ENCODE results near the gene BMI1. TPM values are rescaled to one million over a fixed set of nuclear protein-coding genes. Genes with fewer than 3 reads are reported as not detected.

The BMI1 gene
- total RNA-seq, 4 donors from 2014 or later, result 50.2 to 85.7 (median 64.7) TPM

DNA sequence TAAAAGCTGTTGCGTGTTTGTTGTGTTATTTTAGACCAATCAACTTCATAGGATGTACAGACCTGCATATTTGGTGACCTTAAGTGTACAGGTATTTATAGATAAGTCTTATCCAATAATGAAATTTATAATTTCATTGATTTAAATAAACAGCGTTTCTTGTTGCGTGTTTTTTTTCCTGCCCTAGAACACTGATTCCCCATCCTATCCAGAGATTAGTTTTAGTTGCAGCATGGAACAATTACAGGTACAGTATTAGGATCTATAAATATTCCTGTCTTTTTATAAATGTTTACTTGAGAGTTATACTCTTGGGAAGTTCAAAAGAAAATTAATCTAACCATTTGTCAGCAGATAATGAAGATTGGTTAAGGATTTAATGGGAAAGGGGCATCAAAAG lies 2.1 kb upstream of the BMI1 start:
- no peak for DNase-seq
- Histone ChIP-seq H3K4me3 (no peak overlapping the region), H3K27me3 (no peaks in the 10 kb centered on the region), H3K9me3 (no peaks in the 10 kb centered on the region), H3K27ac (no peak overlapping the region), H3K36me3 (no peaks in the 10 kb centered on the region), H3K4me1 (peaks cover 3 to 7% of the 10 kb centered on the region in 2 donors)
- TF ChIP-seq, protein P1, sequence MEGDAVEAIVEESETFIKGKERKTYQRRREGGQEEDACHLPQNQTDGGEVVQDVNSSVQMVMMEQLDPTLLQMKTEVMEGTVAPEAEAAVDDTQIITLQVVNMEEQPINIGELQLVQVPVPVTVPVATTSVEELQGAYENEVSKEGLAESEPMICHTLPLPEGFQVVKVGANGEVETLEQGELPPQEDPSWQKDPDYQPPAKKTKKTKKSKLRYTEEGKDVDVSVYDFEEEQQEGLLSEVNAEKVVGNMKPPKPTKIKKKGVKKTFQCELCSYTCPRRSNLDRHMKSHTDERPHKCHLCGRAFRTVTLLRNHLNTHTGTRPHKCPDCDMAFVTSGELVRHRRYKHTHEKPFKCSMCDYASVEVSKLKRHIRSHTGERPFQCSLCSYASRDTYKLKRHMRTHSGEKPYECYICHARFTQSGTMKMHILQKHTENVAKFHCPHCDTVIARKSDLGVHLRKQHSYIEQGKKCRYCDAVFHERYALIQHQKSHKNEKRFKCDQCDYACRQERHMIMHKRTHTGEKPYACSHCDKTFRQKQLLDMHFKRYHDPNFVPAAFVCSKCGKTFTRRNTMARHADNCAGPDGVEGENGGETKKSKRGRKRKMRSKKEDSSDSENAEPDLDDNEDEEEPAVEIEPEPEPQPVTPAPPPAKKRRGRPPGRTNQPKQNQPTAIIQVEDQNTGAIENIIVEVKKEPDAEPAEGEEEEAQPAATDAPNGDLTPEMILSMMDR (IDR thresholded peaks at IDR 0.05), result no peak
- no peak for TF ChIP-seq POLR2A (IDR thresholded peaks at IDR 0.05)
- intact Hi-C loops (cut with DNase I; ENCODE audit: low total_unique reads), result no loop called here

DNA sequence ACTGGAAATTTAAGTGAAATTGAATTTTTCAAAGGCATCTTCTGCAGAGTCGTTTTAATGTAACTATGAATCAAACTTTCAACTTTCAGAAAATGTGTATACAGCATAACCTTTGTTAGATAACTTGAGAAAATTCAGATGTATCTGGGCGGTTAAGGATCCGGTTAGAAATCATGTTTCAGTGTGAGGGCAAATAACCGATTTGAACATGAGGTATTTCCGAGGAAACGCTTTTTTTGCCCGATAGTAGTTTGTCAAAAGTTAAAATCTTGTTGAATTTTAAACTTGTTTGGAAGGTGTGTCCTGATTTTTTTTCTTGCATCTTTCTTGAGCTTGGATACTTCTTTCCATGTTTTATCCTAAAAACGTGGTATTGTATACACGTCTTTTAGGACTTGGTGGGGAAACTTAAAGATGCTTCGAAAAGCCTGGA lies 1.3 kb upstream of the BMI1 start:
- intact Hi-C loops (cut with DNase I; ENCODE audit: low total_unique reads), result no loop called here
- H3K27me3 ChIP-seq, result no peaks in the 10 kb centered on the region
- TF ChIP-seq, protein P1 (IDR thresholded peaks at IDR 0.05), result no peak
- no peak for TF ChIP-seq POLR2A (IDR thresholded peaks at IDR 0.05)
- H3K36me3 ChIP-seq, result no peaks in the 10 kb centered on the region
- H3K9me3 ChIP-seq, result no peaks in the 10 kb centered on the region
- H3K4me3 ChIP-seq, result no peak overlapping the region
- no peak for DNase-seq
- H3K27ac ChIP-seq, result peak overlapping the region in 1 of 2 donors; percentile 96
- peaks cover 3 to 7% of the 10 kb centered on the region in 2 donors for H3K4me1 ChIP-seq

DNA sequence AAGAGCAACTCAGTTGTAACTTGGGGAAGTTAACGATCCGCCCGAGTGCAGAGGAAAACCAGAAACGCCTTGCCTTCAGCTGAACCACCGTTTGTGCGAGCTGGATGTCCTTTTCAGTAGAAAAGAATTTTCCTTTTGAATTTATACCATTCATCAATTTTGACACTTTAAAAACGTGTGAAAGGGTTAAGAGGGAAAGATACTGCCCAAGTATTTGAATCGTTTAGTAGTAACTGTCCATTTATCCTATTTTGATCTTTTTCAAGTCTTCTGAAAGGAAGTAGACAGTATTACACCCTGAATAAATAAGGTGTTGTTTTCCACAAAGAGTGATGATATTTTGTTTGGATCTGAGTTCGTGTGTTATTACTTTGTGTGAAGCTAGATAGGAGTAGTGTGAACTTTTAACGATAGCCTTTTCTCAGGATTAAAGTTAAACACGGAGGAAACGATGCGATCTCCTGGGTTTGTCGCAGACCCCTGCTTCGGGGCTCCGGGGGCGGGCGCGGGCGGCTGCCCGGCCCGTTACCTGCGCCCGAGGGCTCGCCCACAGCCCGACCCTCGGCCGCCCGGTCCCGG lies 830 bp upstream of the BMI1 start:
- Histone ChIP-seq H3K4me3 (peak overlapping the region; percentile 37 to 40), H3K4me1 (peaks cover 3 to 7% of the 10 kb centered on the region in 2 donors), H3K36me3 (no peaks in the 10 kb centered on the region), H3K27me3 (no peaks in the 10 kb centered on the region), H3K9me3 (no peaks in the 10 kb centered on the region), H3K27ac (peak overlapping the region; percentile 51 to 96)
- DNase-seq, result no peak
- TF ChIP-seq, protein P1 (IDR thresholded peaks at IDR 0.05), result no peak
- TF ChIP-seq POLR2A (IDR thresholded peaks at IDR 0.05), result no peak
- intact Hi-C loops (cut with DNase I; ENCODE audit: low total_unique reads), result loop anchor here (10.0 kb wide), 2 partner anchors 115 to 825 kb away; no protein-coding TSS in a partner anchor

DNA sequence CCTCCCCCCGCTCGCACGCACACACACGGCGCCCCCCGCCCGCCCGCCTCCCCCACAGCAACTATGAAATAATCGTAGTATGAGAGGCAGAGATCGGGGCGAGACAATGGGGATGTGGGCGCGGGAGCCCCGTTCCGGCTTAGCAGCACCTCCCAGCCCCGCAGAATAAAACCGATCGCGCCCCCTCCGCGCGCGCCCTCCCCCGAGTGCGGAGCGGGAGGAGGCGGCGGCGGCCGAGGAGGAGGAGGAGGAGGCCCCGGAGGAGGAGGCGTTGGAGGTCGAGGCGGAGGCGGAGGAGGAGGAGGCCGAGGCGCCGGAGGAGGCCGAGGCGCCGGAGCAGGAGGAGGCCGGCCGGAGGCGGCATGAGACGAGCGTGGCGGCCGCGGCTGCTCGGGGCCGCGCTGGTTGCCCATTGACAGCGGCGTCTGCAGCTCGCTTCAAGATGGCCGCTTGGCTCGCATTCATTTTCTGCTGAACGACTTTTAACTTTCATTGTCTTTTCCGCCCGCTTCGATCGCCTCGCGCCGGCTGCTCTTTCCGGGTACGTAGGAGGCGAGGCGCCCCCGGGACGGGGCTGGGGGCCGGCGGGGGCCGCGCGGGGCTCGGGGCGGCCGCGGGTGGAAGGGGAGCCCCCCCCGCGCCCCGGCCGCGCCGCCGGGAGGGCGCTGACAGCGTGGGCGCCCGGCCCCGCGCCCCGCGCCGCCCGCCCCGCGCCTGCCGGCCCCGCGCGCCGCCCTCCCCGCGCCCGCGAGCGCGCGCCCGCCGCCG lies 441 bp downstream of the BMI1 start:
- Histone ChIP-seq H3K36me3 (no peaks in the 10 kb centered on the region), H3K9me3 (no peaks in the 10 kb centered on the region), H3K4me3 (peak overlapping the region; percentile 52 to 56), H3K27me3 (no peaks in the 10 kb centered on the region), H3K4me1 (peaks cover 0 to 7% of the 10 kb centered on the region in 2 donors), H3K27ac (peak overlapping the region; percentile 76 to 96)
- TF ChIP-seq, protein P1 (IDR thresholded peaks at IDR 0.05), result no peak
- TF ChIP-seq POLR2A (IDR thresholded peaks at IDR 0.05), result peak in 1 of 2 donors; percentile 14
- intact Hi-C loops (cut with DNase I; ENCODE audit: low total_unique reads), result loop anchor here (10.0 kb wide), 2 partner anchors 113 to 827 kb away; no protein-coding TSS in a partner anchor
- peak; percentile 53 to 61 for DNase-seq
